ENCODE results near the gene PARD3B. TPM values are rescaled to one million over a fixed set of nuclear protein-coding genes. Genes with fewer than 3 reads are reported as not detected.

The PARD3B gene
- total RNA-seq, 2 donors from 2014 or later, result 15.0 to 17.8 TPM

- no peak for TF ChIP-seq POLR2A (IDR thresholded peaks at IDR 0.05)
- TF ChIP-seq, protein P1, sequence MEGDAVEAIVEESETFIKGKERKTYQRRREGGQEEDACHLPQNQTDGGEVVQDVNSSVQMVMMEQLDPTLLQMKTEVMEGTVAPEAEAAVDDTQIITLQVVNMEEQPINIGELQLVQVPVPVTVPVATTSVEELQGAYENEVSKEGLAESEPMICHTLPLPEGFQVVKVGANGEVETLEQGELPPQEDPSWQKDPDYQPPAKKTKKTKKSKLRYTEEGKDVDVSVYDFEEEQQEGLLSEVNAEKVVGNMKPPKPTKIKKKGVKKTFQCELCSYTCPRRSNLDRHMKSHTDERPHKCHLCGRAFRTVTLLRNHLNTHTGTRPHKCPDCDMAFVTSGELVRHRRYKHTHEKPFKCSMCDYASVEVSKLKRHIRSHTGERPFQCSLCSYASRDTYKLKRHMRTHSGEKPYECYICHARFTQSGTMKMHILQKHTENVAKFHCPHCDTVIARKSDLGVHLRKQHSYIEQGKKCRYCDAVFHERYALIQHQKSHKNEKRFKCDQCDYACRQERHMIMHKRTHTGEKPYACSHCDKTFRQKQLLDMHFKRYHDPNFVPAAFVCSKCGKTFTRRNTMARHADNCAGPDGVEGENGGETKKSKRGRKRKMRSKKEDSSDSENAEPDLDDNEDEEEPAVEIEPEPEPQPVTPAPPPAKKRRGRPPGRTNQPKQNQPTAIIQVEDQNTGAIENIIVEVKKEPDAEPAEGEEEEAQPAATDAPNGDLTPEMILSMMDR (IDR thresholded peaks at IDR 0.05), result no peak
- H3K4me1 ChIP-seq, result no peaks in the 10 kb centered on the region
- 42 to 58% methylated on average over 6 of the region's 6 CpGs for WGBS, 2 donors
- no peaks in the 10 kb centered on the region for H3K27me3 ChIP-seq
- DNase-seq (no peak), ATAC-seq (no peak)
- intact Hi-C loops (cut with DNase I), result no loop called here
- H3K27ac ChIP-seq, result no peak overlapping the region
- no peaks in the 10 kb centered on the region for H3K9me3 ChIP-seq
- no peak overlapping the region for H3K4me3 ChIP-seq
- H3K36me3 ChIP-seq (replicated peaks in 1 of 2; ENCODE audit: insufficient read depth in 1 of 2, low read depth in 2 of 2), result no peaks in the 10 kb centered on the region
Measured at GRCh38 chr2:205642599-205643356, 1097.5 kb downstream of the PARD3B start.

- no peak for ATAC-seq
- 64 to 67% methylated on average over 10 of the region's 10 CpGs for WGBS, 2 donors
- Histone ChIP-seq H3K9me3 (no peaks in the 10 kb centered on the region), H3K27ac (no peak overlapping the region), H3K27me3 (no peaks in the 10 kb centered on the region), H3K4me1 (no peaks in the 10 kb centered on the region), H3K36me3 (replicated peaks in 1 of 2; ENCODE audit: insufficient read depth in 1 of 2, low read depth in 2 of 2) (no peaks in the 10 kb centered on the region), H3K4me3 (no peak overlapping the region)
- intact Hi-C loops (cut with DNase I), result no loop called here
- TF ChIP-seq, protein P1 (IDR thresholded peaks at IDR 0.05), result no peak
- no peak for TF ChIP-seq POLR2A (IDR thresholded peaks at IDR 0.05)
- no peak for DNase-seq
Measured at GRCh38 chr2:205643391-205643885, 1098.2 kb downstream of the PARD3B start.

DNA sequence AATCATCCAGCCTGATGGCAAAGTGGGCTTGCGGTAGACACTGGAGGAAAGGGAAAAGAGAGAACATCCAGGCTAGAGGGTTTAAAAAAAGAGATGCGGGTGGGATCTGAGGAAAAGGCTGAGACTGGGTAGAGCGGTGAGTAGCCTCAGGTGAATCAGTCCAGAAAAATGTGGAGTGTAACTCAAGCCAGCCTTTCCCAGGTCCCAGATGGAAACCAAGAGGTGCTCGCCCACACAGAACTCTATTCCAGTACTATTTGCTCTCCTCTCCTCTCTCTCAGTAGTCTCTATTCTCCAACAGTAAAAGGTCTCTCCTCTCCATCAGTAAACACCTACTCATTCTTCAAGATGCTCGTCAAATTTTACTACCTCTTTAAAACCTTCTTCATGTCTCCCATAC is 1098.7 kb downstream of the PARD3B start:
- H3K27me3 ChIP-seq, result no peaks in the 10 kb centered on the region
- WGBS, 2 donors, result 85 to 89% methylated on average over 5 of the region's 5 CpGs
- H3K27ac ChIP-seq, result no peak overlapping the region
- no peak overlapping the region for H3K4me3 ChIP-seq
- no peaks in the 10 kb centered on the region for H3K36me3 ChIP-seq (replicated peaks in 1 of 2; ENCODE audit: insufficient read depth in 1 of 2, low read depth in 2 of 2)
- intact Hi-C loops (cut with DNase I), result no loop called here
- DNase-seq, result no peak
- no peak for TF ChIP-seq POLR2A (IDR thresholded peaks at IDR 0.05)
- TF ChIP-seq, protein P1 (IDR thresholded peaks at IDR 0.05), result no peak
- no peaks in the 10 kb centered on the region for H3K9me3 ChIP-seq
- ATAC-seq, result no peak
- no peaks in the 10 kb centered on the region for H3K4me1 ChIP-seq

DNA sequence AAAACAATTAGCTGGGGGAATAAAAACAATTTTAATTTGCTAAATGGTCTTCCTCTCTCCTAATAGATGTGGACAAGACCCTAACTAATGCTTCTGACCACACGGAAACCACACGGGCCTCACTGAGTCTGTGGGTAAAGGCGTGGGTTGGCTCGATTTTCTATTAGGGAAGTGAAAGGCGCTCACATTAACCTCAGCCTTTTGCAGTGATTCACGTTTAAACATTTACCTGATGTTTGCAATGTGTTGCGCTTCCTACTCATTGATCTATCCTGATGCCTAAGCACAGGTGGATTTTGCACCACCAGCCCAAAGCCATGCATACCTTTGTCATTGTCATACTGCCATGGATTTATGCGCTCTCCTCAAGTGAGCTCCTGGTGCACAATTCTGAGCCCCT is 1101.4 kb downstream of the PARD3B start:
- Histone ChIP-seq H3K4me1 (no peaks in the 10 kb centered on the region), H3K27me3 (no peaks in the 10 kb centered on the region), H3K27ac (no peak overlapping the region), H3K9me3 (no peaks in the 10 kb centered on the region), H3K4me3 (no peak overlapping the region), H3K36me3 (replicated peaks in 1 of 2; ENCODE audit: insufficient read depth in 1 of 2, low read depth in 2 of 2) (no peaks in the 10 kb centered on the region)
- WGBS, 2 donors, result 52 to 56% methylated on average over 8 of the region's 8 CpGs
- no peak for ATAC-seq
- no peak for DNase-seq
- intact Hi-C loops (cut with DNase I), result no loop called here
- TF ChIP-seq, protein P1 (IDR thresholded peaks at IDR 0.05), result no peak
- no peak for TF ChIP-seq POLR2A (IDR thresholded peaks at IDR 0.05)

- intact Hi-C loops (cut with DNase I), result no loop called here
- Histone ChIP-seq H3K27ac (no peak overlapping the region), H3K4me3 (no peak overlapping the region), H3K27me3 (no peaks in the 10 kb centered on the region), H3K36me3 (replicated peaks in 1 of 2; ENCODE audit: insufficient read depth in 1 of 2, low read depth in 2 of 2) (no peaks in the 10 kb centered on the region), H3K4me1 (no peaks in the 10 kb centered on the region), H3K9me3 (no peaks in the 10 kb centered on the region)
- ATAC-seq (no peak), DNase-seq (no peak)
- no peak for TF ChIP-seq POLR2A (IDR thresholded peaks at IDR 0.05)
- TF ChIP-seq, protein P1 (IDR thresholded peaks at IDR 0.05), result no peak
- 60 to 62% methylated on average over 4 of the region's 4 CpGs for WGBS, 2 donors
Measured at GRCh38 chr2:205650450-205650849, 1105.2 kb downstream of the PARD3B start.
